Measurements from ENCODE around the gene ANO2.
"Not testable (repeated sequence)": the region's sequence is repeated elsewhere in the genome, so short reads cannot be mapped to it uniquely, and the experiment has no call there.

The ANO2 gene

GRCh38 chr12:5901416-5901815 lies 43.6 kb downstream of the ANO2 start:
- no peak for DNase-seq (ENCODE audit: low read depth)
- TF ChIP-seq CTCF (conservative IDR thresholded peaks at IDR 0.05; ENCODE audit: low read depth, low read length) = no peak
- no peak overlapping the region for H3K4me3 ChIP-seq (ENCODE audit: low read length)

- no peak for TF ChIP-seq CTCF (conservative IDR thresholded peaks at IDR 0.05; ENCODE audit: low read depth, low read length)
- H3K4me3 ChIP-seq (ENCODE audit: low read length) = no peak overlapping the region
- no peak for DNase-seq (ENCODE audit: low read depth)
Observed at GRCh38 chr12:5900533-5901205, 44.4 kb downstream of the ANO2 start.

GRCh38 chr12:5900076-5900475 lies 45.0 kb downstream of the ANO2 start:
- DNase-seq (ENCODE audit: low read depth) = no peak
- no peak overlapping the region for H3K4me3 ChIP-seq (ENCODE audit: low read length)
- TF ChIP-seq CTCF (conservative IDR thresholded peaks at IDR 0.05; ENCODE audit: low read depth, low read length) = no peak

- DNase-seq (ENCODE audit: low read depth) = no peak
- H3K4me3 ChIP-seq (ENCODE audit: low read length) = no peak overlapping the region
- no peak for TF ChIP-seq CTCF (conservative IDR thresholded peaks at IDR 0.05; ENCODE audit: low read depth, low read length)
Observed at GRCh38 chr12:5899675-5900074, 45.4 kb downstream of the ANO2 start.

GRCh38 chr12:5898874-5899273 lies 46.2 kb downstream of the ANO2 start:
- peak; percentile 24 for TF ChIP-seq CTCF (conservative IDR thresholded peaks at IDR 0.05; ENCODE audit: low read depth, low read length)
- no peak overlapping the region for H3K4me3 ChIP-seq (ENCODE audit: low read length)
- no peak for DNase-seq (ENCODE audit: low read depth)

GRCh38 chr12:5889381-5890047 lies 55.5 kb downstream of the ANO2 start:
- no peak for TF ChIP-seq CTCF (conservative IDR thresholded peaks at IDR 0.05; ENCODE audit: low read depth, low read length)
- H3K4me3 ChIP-seq (ENCODE audit: low read length) = no peak overlapping the region
- DNase-seq (ENCODE audit: low read depth) = no peak

GRCh38 chr12:5888816-5889315 lies 56.2 kb downstream of the ANO2 start:
- no peak for TF ChIP-seq CTCF (conservative IDR thresholded peaks at IDR 0.05; ENCODE audit: low read depth, low read length)
- DNase-seq (ENCODE audit: low read depth) = no peak
- no peak overlapping the region for H3K4me3 ChIP-seq (ENCODE audit: low read length)

- not testable (repeated sequence) for H3K4me3 ChIP-seq (ENCODE audit: low read length); DNase-seq (ENCODE audit: low read depth)
Observed at GRCh38 chr12:5887819-5888218, 57.2 kb downstream of the ANO2 start.
